GM19025 (cell line): ENCODE measurements around the gene FUT7.

Source experiments
- ATAC-seq: cut with Tn5 transposase; IDR thresholded peaks from one replicate; pipeline ENCODE4 v1.9.1; 2021; ENCODE audit warnings: mild to moderate bottlenecking, low read depth, moderate library complexity; ENCODE audit not compliant: unreplicated experiment

The FUT7 gene

GRCh38 chr9:137050570-137050969 lies 18.7 kb upstream of the FUT7 start:
- ATAC-seq, result no peak

GRCh38 chr9:137049544-137050449 lies 17.9 kb upstream of the FUT7 start:
- no peak for ATAC-seq

- ATAC-seq, result no peak
Observed at GRCh38 chr9:137048655-137049543, 17.0 kb upstream of the FUT7 start.

GRCh38 chr9:137046088-137046787 lies 14.3 kb upstream of the FUT7 start, which contains the start of gene NPDC1:
Gene NPDC1 (minus strand): TSS chr9:137046177. CDS start chr9:137045989, 188 bp downstream.
- no peak for ATAC-seq

- ATAC-seq, result no peak
Observed at GRCh38 chr9:137045294-137046087, 13.6 kb upstream of the FUT7 start.

GRCh38 chr9:137044502-137045177 lies 12.8 kb upstream of the FUT7 start:
- no peak for ATAC-seq

- no peak for ATAC-seq
Observed at GRCh38 chr9:137044037-137044436, 12.1 kb upstream of the FUT7 start.

GRCh38 chr9:137042751-137043727 lies 11.2 kb upstream of the FUT7 start:
- no peak for ATAC-seq

- no peak for ATAC-seq
Observed at GRCh38 chr9:137041124-137041523, 9.2 kb upstream of the FUT7 start.

GRCh38 chr9:137040568-137040967 lies 8.7 kb upstream of the FUT7 start:
- no peak for ATAC-seq

GRCh38 chr9:137039611-137040366 lies 7.9 kb upstream of the FUT7 start:
- no peak for ATAC-seq

GRCh38 chr9:137038916-137039315 lies 7.0 kb upstream of the FUT7 start:
- no peak for ATAC-seq

GRCh38 chr9:137037483-137037882 lies 5.6 kb upstream of the FUT7 start:
- ATAC-seq, result no peak

- ATAC-seq, result no peak
Observed at GRCh38 chr9:137037035-137037434, 5.1 kb upstream of the FUT7 start.

GRCh38 chr9:137035937-137036336 lies 4.0 kb upstream of the FUT7 start:
- ATAC-seq, result no peak

- ATAC-seq, result no peak
Observed at GRCh38 chr9:137035507-137035834, 3.6 kb upstream of the FUT7 start.

- ATAC-seq, result no peak
Observed at GRCh38 chr9:137034709-137035506, 3.0 kb upstream of the FUT7 start.
